Activated CD4-positive, CD25-positive, alpha-beta regulatory T cell treated with anti-CD3 and anti-CD28 coated beads, Interleukin-2, amount 50 U/mL, for 72 hours (primary cell): ENCODE data around the gene UXS1.

ENCODE experiments used
- DNase-seq: peaks from one replicate; pipeline ENCODE4 v3.0.0; 2021

UXS1 gene

GRCh38 chr2:106187273-106187891, 6.7 kb downstream of the UXS1 start:
- DNase-seq, result no peak

GRCh38 chr2:106185475-106186184, 8.5 kb downstream of the UXS1 start:
- no peak for DNase-seq

GRCh38 chr2:106184857-106185256, 9.2 kb downstream of the UXS1 start:
- no peak for DNase-seq

GRCh38 chr2:106184394-106184793, 9.7 kb downstream of the UXS1 start:
- DNase-seq, result no peak

- DNase-seq, result no peak
Observed at GRCh38 chr2:106183101-106183696, 10.9 kb downstream of the UXS1 start.

- DNase-seq, result no peak
Observed at GRCh38 chr2:106181064-106181463, 13.0 kb downstream of the UXS1 start.

- no peak for DNase-seq
Observed at GRCh38 chr2:106180602-106181001, 13.5 kb downstream of the UXS1 start.

GRCh38 chr2:106178716-106179115, 15.4 kb downstream of the UXS1 start:
- DNase-seq, result no peak

- no peak for DNase-seq
Observed at GRCh38 chr2:106177581-106177980, 16.5 kb downstream of the UXS1 start.

GRCh38 chr2:106176446-106177099, 17.5 kb downstream of the UXS1 start:
- DNase-seq, result no peak

GRCh38 chr2:106175086-106175850, 18.8 kb downstream of the UXS1 start:
- DNase-seq, result no peak

- no peak for DNase-seq
Observed at GRCh38 chr2:106174056-106174455, 20.0 kb downstream of the UXS1 start.

GRCh38 chr2:106172649-106173048, 21.5 kb downstream of the UXS1 start:
- DNase-seq, result no peak

- no peak for DNase-seq
Observed at GRCh38 chr2:106168657-106169056, 25.4 kb downstream of the UXS1 start.

GRCh38 chr2:106167067-106167466, 27.0 kb downstream of the UXS1 start:
- DNase-seq, result no peak

GRCh38 chr2:106165561-106165960, 28.5 kb downstream of the UXS1 start:
- no peak for DNase-seq

GRCh38 chr2:106165029-106165428, 29.1 kb downstream of the UXS1 start:
- DNase-seq, result no peak

GRCh38 chr2:106163948-106164545, 30.1 kb downstream of the UXS1 start:
- no peak for DNase-seq

- no peak for DNase-seq
Observed at GRCh38 chr2:106161938-106162820, 31.9 kb downstream of the UXS1 start.

GRCh38 chr2:106161341-106161740, 32.8 kb downstream of the UXS1 start:
- DNase-seq, result no peak

- peak; percentile 57 for DNase-seq
Observed at GRCh38 chr2:106160786-106161261, 33.3 kb downstream of the UXS1 start.
